ENCODE results near the gene STEEP1.

Gene STEEP1

GRCh38 chrX:119570351-119570835 is 5.2 kb upstream of the STEEP1 start:
- no peak overlapping the region for H3K27ac ChIP-seq
- TF ChIP-seq CTCF (IDR thresholded peaks at IDR 0.05) (no peak), ZFX (IDR thresholded peaks at IDR 0.05; ENCODE audit: borderline replicate concordance) (no peak)

GRCh38 chrX:119552508-119552907 is 12.7 kb downstream of the STEEP1 start:
- no peak overlapping the region for H3K27ac ChIP-seq
- TF ChIP-seq CTCF (IDR thresholded peaks at IDR 0.05) = no peak
- TF ChIP-seq ZFX (IDR thresholded peaks at IDR 0.05; ENCODE audit: borderline replicate concordance) = no peak

GRCh38 chrX:119549327-119550016 is 15.7 kb downstream of the STEEP1 start:
- no peak for TF ChIP-seq ZFX (IDR thresholded peaks at IDR 0.05; ENCODE audit: borderline replicate concordance)
- no peak for TF ChIP-seq CTCF (IDR thresholded peaks at IDR 0.05)
- no peak overlapping the region for H3K27ac ChIP-seq

- TF ChIP-seq ZFX (IDR thresholded peaks at IDR 0.05; ENCODE audit: borderline replicate concordance) (no peak), CTCF (IDR thresholded peaks at IDR 0.05) (no peak)
- no peak overlapping the region for H3K27ac ChIP-seq
Observed at GRCh38 chrX:119541188-119541587, 24.0 kb downstream of the STEEP1 start.

- no peak overlapping the region for H3K27ac ChIP-seq
- TF ChIP-seq ZFX (IDR thresholded peaks at IDR 0.05; ENCODE audit: borderline replicate concordance) = no peak
- no peak for TF ChIP-seq CTCF (IDR thresholded peaks at IDR 0.05)
Observed at GRCh38 chrX:119539872-119540271, 25.3 kb downstream of the STEEP1 start.

- TF ChIP-seq ZFX (IDR thresholded peaks at IDR 0.05; ENCODE audit: borderline replicate concordance) = no peak
- TF ChIP-seq CTCF (IDR thresholded peaks at IDR 0.05) = no peak
- no peak overlapping the region for H3K27ac ChIP-seq
Observed at GRCh38 chrX:119537487-119537886, 27.7 kb downstream of the STEEP1 start.

All from 22Rv1 (cell line).